HepG2 (cell line): Measurements from ENCODE around the gene ATAD3C. TPM values are rescaled to one million over a fixed set of nuclear protein-coding genes. Genes with fewer than 3 reads are reported as not detected.

Experiments used
- AFF4 ChIP-seq: sonication (generic); formaldehyde crosslinking; IDR thresholded peaks from 2 replicates; pipeline ENCODE4 v1.4.0; 2020; ENCODE audit warnings: missing genetic modification reagents
- CC2D1A ChIP-seq: sonication (generic); formaldehyde crosslinking; IDR thresholded peaks from 2 replicates; pipeline ENCODE4 v1.8.1; 2023; ENCODE audit warnings: mild to moderate bottlenecking, missing genetic modification reagents
- ERF ChIP-seq: IDR thresholded peaks from 2 replicates; pipeline ENCODE4 v1.6.1; 2018; ENCODE audit warnings: missing biosample characterization, missing genetic modification reagents
- GPBP1L1 ChIP-seq: sonication (generic); formaldehyde crosslinking; IDR thresholded peaks from 2 replicates; pipeline ENCODE4 v1.5.0; 2020; ENCODE audit warnings: mild to moderate bottlenecking, missing genetic modification reagents
- MBD4 ChIP-seq: IDR thresholded peaks from 2 replicates; pipeline ENCODE4 v1.6.1; 2012; ENCODE audit warnings: low read length, inconsistent platforms, borderline replicate concordance
- NR3C1 ChIP-seq: sonication (generic); formaldehyde crosslinking; IDR thresholded peaks from 2 replicates; pipeline ENCODE4 v1.4.0; 2020; ENCODE audit warnings: missing genetic modification reagents
- PCBP1 ChIP-seq: fragments of 200-400 bp; formaldehyde crosslinking; IDR thresholded peaks from 2 replicates; pipeline ENCODE4 v1.6.1; 2017; ENCODE audit warnings: mild to moderate bottlenecking, low read depth, low read length, borderline replicate concordance
- PRMT3 ChIP-seq: sonication (generic); formaldehyde crosslinking; IDR thresholded peaks from 2 replicates; pipeline ENCODE4 v1.8.1; 2022; ENCODE audit warnings: low read depth, mild to moderate bottlenecking, moderate library complexity, missing genetic modification reagents, borderline replicate concordance
- SNAI1 ChIP-seq: sonication (generic); formaldehyde crosslinking; IDR thresholded peaks from 2 replicates; pipeline ENCODE4 v1.5.0; 2020; ENCODE audit warnings: mild to moderate bottlenecking, missing genetic modification reagents, borderline replicate concordance
- SRSF4 ChIP-seq: fragments of 200-400 bp; formaldehyde crosslinking; IDR thresholded peaks from one replicate; pipeline ENCODE4 v1.6.1; 2018; ENCODE audit warnings: mild to moderate bottlenecking, low read depth, low read length, moderate library complexity; ENCODE audit not compliant: poor library complexity, severe bottlenecking
- SUZ12 ChIP-seq: fragments of 150-350 bp; IDR thresholded peaks from 2 replicates; pipeline ENCODE4 v1.6.1; 2014; ENCODE audit warnings: low read depth, low read length
- THAP7 ChIP-seq: sonication (generic); formaldehyde crosslinking; IDR thresholded peaks from 2 replicates; pipeline ENCODE4 v1.8.1; 2023; ENCODE audit warnings: mild to moderate bottlenecking, missing genetic modification reagents
- ZBTB1 ChIP-seq: sonication (generic); formaldehyde crosslinking; IDR thresholded peaks from 2 replicates; pipeline ENCODE4 v1.4.0; 2020; ENCODE audit warnings: missing genetic modification reagents, borderline replicate concordance
- ZNF263 ChIP-seq: sonication (generic); formaldehyde crosslinking; IDR thresholded peaks from 2 replicates; pipeline ENCODE4 v1.4.0; 2020; ENCODE audit warnings: missing genetic modification reagents
- ZNF382 ChIP-seq: sonication (generic); formaldehyde crosslinking; IDR thresholded peaks from 2 replicates; pipeline ENCODE4 v1.5.0; 2020; ENCODE audit warnings: missing genetic modification reagents, mild to moderate bottlenecking, borderline replicate concordance
- ZNF496 ChIP-seq: sonication (generic); formaldehyde crosslinking; IDR thresholded peaks from 2 replicates; pipeline ENCODE4 v1.8.1; 2023; ENCODE audit warnings: mild to moderate bottlenecking, moderate library complexity, missing genetic modification reagents; ENCODE audit not compliant: insufficient replicate concordance
- ZNF512B ChIP-seq: sonication (generic); formaldehyde crosslinking; IDR thresholded peaks from 2 replicates; pipeline ENCODE4 v1.5.1; 2020; ENCODE audit warnings: missing genetic modification reagents, mild to moderate bottlenecking, borderline replicate concordance
- ZNF577 ChIP-seq: sonication (generic); formaldehyde crosslinking; IDR thresholded peaks from 2 replicates; pipeline ENCODE4 v1.4.0; 2020; ENCODE audit warnings: mild to moderate bottlenecking, low read depth, missing genetic modification reagents, borderline replicate concordance
- polyA plus RNA-seq, 8 experiments: library from polyadenylated mRNA; depleted of rRNA in 3 of 8; stranded (reverse) in 7 of 8; unstranded in 1 of 8; fragments of >200 nt; fragmentation: Illumina TruSeq in 4 of 8; extraction: Trizol in 4 of 8; gene quantifications; 2 replicates each; pipeline versions ENCODE4 v1.2.1 to v1.2.3, GENCODE V29; 2011 to 2016; ENCODE audit warnings: low read depth in 4 of 8, missing spikeins in 1 of 8, mixed read lengths in 1 of 8; ENCODE audit not compliant: insufficient read depth in 1 of 8
- total RNA-seq, 5 experiments: library from RNA; depleted of rRNA; stranded (reverse); fragments of >200 nt; fragmentation: Illumina TruSeq; extraction: Trizol; gene quantifications; 2 replicates each; pipeline ENCODE4 v1.2.3, GENCODE V29; 2016; ENCODE audit warnings: low read depth in 1 of 5

Gene ATAD3C
- total and polyA plus RNA-seq, 2 of the 13 experiments (the other 11 are each of a cell fraction or from before 2014, with no cell fraction given) = 2.4 to 3.2 TPM

GRCh38 chr1:1421147-1421906, 28.2 kb upstream of the ATAD3C start, which contains the start of gene ANKRD65 (continued):
- TF ChIP-seq MBD4 = no peak
- TF ChIP-seq CC2D1A (CRISPR knock-in tag) = no peak
- TF ChIP-seq ZNF382 = no peak
- TF ChIP-seq ZNF577 (CRISPR knock-in tag) = no peak
- TF ChIP-seq SUZ12 = no peak
- TF ChIP-seq ZNF496 (CRISPR knock-in tag) = no peak
- no peak for TF ChIP-seq GPBP1L1 (CRISPR knock-in tag)
- no peak for TF ChIP-seq THAP7
- peak; percentile 30; the same call in 1 of the 2 replicates for TF ChIP-seq ERF
- TF ChIP-seq SNAI1 (CRISPR knock-in tag) = no peak
- no peak for TF ChIP-seq NR3C1 (CRISPR knock-in tag)
- TF ChIP-seq ZBTB1 (CRISPR knock-in tag) = no peak
- TF ChIP-seq PRMT3 (CRISPR knock-in tag) = no peak
- TF ChIP-seq AFF4 (CRISPR knock-in tag) = no peak
- TF ChIP-seq ZNF512B (CRISPR knock-in tag) = no peak
- peak; percentile 55; the same call in 1 of the 2 replicates for TF ChIP-seq PCBP1
- TF ChIP-seq SRSF4 = no peak
- TF ChIP-seq ZNF263 (CRISPR knock-in tag) = peak; percentile 88
